Ishikawa (cell line): ENCODE results near the gene SLC24A3.

Source experiments
- CEBPB ChIP-seq: IDR thresholded peaks from 2 replicates; pipeline ENCODE4 v1.6.1; 2012
- CREB1 ChIP-seq: IDR thresholded peaks from 2 replicates; pipeline ENCODE4 v1.6.1; 2012; ENCODE audit warnings: low read depth
- EGR1 ChIP-seq: IDR thresholded peaks from 2 replicates; pipeline ENCODE4 v1.6.1; 2012
- EP300 ChIP-seq: IDR thresholded peaks from 2 replicates; pipeline ENCODE4 v1.6.1; 2012; ENCODE audit warnings: borderline replicate concordance
- FOXM1 ChIP-seq: IDR thresholded peaks from 2 replicates; pipeline ENCODE4 v1.6.1; 2012; ENCODE audit warnings: low read depth, borderline replicate concordance
- NFIC ChIP-seq: IDR thresholded peaks from 2 replicates; pipeline ENCODE4 v1.6.1; 2012
- RAD21 ChIP-seq: IDR thresholded peaks from 2 replicates; pipeline ENCODE4 v1.6.1; 2012; ENCODE audit warnings: low read depth
- REST ChIP-seq: IDR thresholded peaks from 2 replicates; pipeline ENCODE4 v1.6.1; 2012; ENCODE audit warnings: low read depth, mild to moderate bottlenecking
- TAF1 ChIP-seq: IDR thresholded peaks from 2 replicates; pipeline ENCODE4 v1.6.1; 2012; ENCODE audit warnings: low read depth, mild to moderate bottlenecking
- TCF12 ChIP-seq: IDR thresholded peaks from 2 replicates; pipeline ENCODE4 v1.6.1; 2012; ENCODE audit warnings: low read depth
- TEAD4 ChIP-seq: IDR thresholded peaks from 2 replicates; pipeline ENCODE4 v1.6.1; 2012
- USF1 ChIP-seq: IDR thresholded peaks from 2 replicates; pipeline ENCODE4 v1.6.1; 2012
- YY1 ChIP-seq: IDR thresholded peaks from 2 replicates; pipeline ENCODE4 v1.6.1; 2012; ENCODE audit warnings: low read depth
- TF ChIP-seq, protein P1 (sequence below): IDR thresholded peaks from 2 replicates; pipeline ENCODE4 v1.6.1; 2012

GRCh38 chr20:19676202-19676601 lies 463.8 kb downstream of the SLC24A3 start:
- TF ChIP-seq, protein P1, sequence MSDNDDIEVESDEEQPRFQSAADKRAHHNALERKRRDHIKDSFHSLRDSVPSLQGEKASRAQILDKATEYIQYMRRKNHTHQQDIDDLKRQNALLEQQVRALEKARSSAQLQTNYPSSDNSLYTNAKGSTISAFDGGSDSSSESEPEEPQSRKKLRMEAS, result no peak
- TF ChIP-seq CEBPB, result no peak
- no peak for TF ChIP-seq CREB1
- TF ChIP-seq EP300, result no peak
- TF ChIP-seq EGR1, result no peak
- TF ChIP-seq FOXM1, result no peak
- TF ChIP-seq NFIC, result no peak
- TF ChIP-seq REST, result no peak
- TF ChIP-seq TAF1, result no peak
- no peak for TF ChIP-seq TCF12
- TF ChIP-seq YY1, result no peak
- TF ChIP-seq TEAD4, result no peak
- TF ChIP-seq USF1, result no peak
- no peak for TF ChIP-seq RAD21
